GM10266 (cell line): ENCODE results near the gene HTR1B.

Experiments
- DNase-seq: peaks from one replicate; pipeline ENCODE4 v3.0.0; 2012; ENCODE audit errors: extremely low spot score
- CTCF ChIP-seq: IDR thresholded peaks from 2 replicates; pipeline ENCODE4 v1.5.1; 2012; ENCODE audit warnings: mild to moderate bottlenecking, low read depth; ENCODE audit not compliant: control insufficient read depth, insufficient read depth; ENCODE audit errors: missing control alignments

HTR1B gene

GRCh38 chr6:77455271-77455670, 8.0 kb downstream of the HTR1B start:
- no peak for TF ChIP-seq CTCF
- DNase-seq, result no peak

- no peak for DNase-seq
- TF ChIP-seq CTCF, result no peak
Observed at GRCh38 chr6:77454386-77454785, 8.9 kb downstream of the HTR1B start.

GRCh38 chr6:77451466-77451865, 11.8 kb downstream of the HTR1B start:
- TF ChIP-seq CTCF, result no peak
- no peak for DNase-seq

- no peak for TF ChIP-seq CTCF
- DNase-seq, result no peak
Observed at GRCh38 chr6:77450924-77451323, 12.4 kb downstream of the HTR1B start.

GRCh38 chr6:77448546-77448945, 14.7 kb downstream of the HTR1B start:
- no peak for DNase-seq
- no peak for TF ChIP-seq CTCF

- DNase-seq, result no peak
- no peak for TF ChIP-seq CTCF
Observed at GRCh38 chr6:77447254-77447653, 16.0 kb downstream of the HTR1B start.

- DNase-seq, result no peak
- TF ChIP-seq CTCF, result no peak
Observed at GRCh38 chr6:77446249-77446648, 17.0 kb downstream of the HTR1B start.
